Pancreas (tissue), 10 donors: ENCODE data around the gene CHMP4B. TPM values are rescaled to one million over a fixed set of nuclear protein-coding genes. Genes with fewer than 3 reads are reported as not detected.

Experiments used
- ATAC-seq, 4 donors: fragments of 200-7000 bp; cut with Tn5 transposase; one replicate each; pipeline versions ENCODE4 v1.8.0 to v1.9.1; 2020; ENCODE audit warnings: mild to moderate bottlenecking in 4 of 4, moderate library complexity in 4 of 4
- DNase-seq, 6 donors: peaks; one replicate each; pipeline ENCODE4 v3.0.0-alpha.2; 2020
- FAIRE-seq: peaks from 2 replicates; lab custom pipeline; 2012; peaks lifted over from hg19 to GRCh38; lab: Jason Lieb, UNC
- H3K27ac ChIP-seq, 4 donors: fragments of 200-600 bp; sonication (generic); 1 replicate in 3 of 4; 2 replicates in 1 of 4; pipeline versions ENCODE4 v1.5.0 to v1.8.0; 2020
- H3K27me3 ChIP-seq, 4 donors: fragments of 200-600 bp; one replicate each; pipeline ENCODE4 v1.8.0; 2021
- H3K36me3 ChIP-seq, 3 donors: fragments of 200-600 bp; sonication (generic) in 1 of 3; one replicate each; pipeline versions ENCODE4 v1.5.0 to v1.8.0; 2020 to 2021
- H3K4me1 ChIP-seq, 3 donors: fragments of 200-600 bp; one replicate each; pipeline ENCODE4 v1.8.0; 2021
- H3K4me3 ChIP-seq, 4 donors: fragments of 200-600 bp; sonication (generic) in 2 of 4; one replicate each; pipeline versions ENCODE4 v1.5.0 to v1.8.0; 2020 to 2021
- H3K9me3 ChIP-seq, 4 donors: fragments of 200-600 bp; one replicate each; pipeline ENCODE4 v1.8.0; 2021
- CTCF ChIP-seq, 4 donors: fragments of 200-600 bp; sonication (generic) in 3 of 4; IDR thresholded peaks; one replicate each; pipeline versions ENCODE4 v1.5.0 to v1.8.0; 2021; ENCODE audit warnings: antibody characterized with exemption in 4 of 4
- WGBS, 2 donors: extraction: QIAGEN DNeasy Blood & Tissue Kit; methylation state at CpG; one replicate each; pipeline ENCODE4 v1.1.7; 2013; 5-methylcytosine and 5-hydroxymethylcytosine counted together
- intact Hi-C, 3 donors: fragments of 100-400 bp; cut with DNase I; formaldehyde crosslinking; loops; one replicate each; pipeline versions ENCODE4 v1.11.1 to v1.14.2; 2022
- polyA plus RNA-seq, 2 donors: library from polyadenylated mRNA; stranded (reverse); fragments of 200-250 nt; gene quantifications; one replicate each; pipeline ENCODE4 v1.2.3, GENCODE V29; 2013
- total RNA-seq, 6 donors: library from RNA; stranded (reverse); fragmentation: NEBNext Ultra II Directional in 4 of 6; extraction: Animal tissue kit (Norgen Biotek cat#: 25700) in 4 of 6; gene quantifications; one replicate each; pipeline versions ENCODE4 v1.2.1 to v1.2.4, GENCODE V29; 2021 to 2023
- donor health status: healthy with polysubstance abuse.
- donor health status: DM: no; HTN: no; CAD: no; lungs with moderate emphysema.
- donor health status: DM: no; HTN: no; CAD: no.
- donor health status: control.
- donor health status: control.
- donor health status: Bipolar disorder and iron deficiency.
- donor health status: DM: yes; HTN: yes; CAD: no.
- donor health status: DM: no; HTN: no; CAD: no.
- donor health status: DM: no; HTN: no; CAD: no.
- donor health status: DM: yes; HTN: yes; CAD: no.

Gene CHMP4B
- total and polyA plus RNA-seq, 8 donors, result 28.4 to 66.3 (median 42.6) TPM

GRCh38 chr20:33866398-33867100 lies 55.4 kb downstream of the CHMP4B start:
- no peak overlapping the region for H3K4me3 ChIP-seq
- no peaks in the 10 kb centered on the region for H3K36me3 ChIP-seq
- intact Hi-C loops, result loop anchor here in 1 of 3 donors (10.0 kb wide), 1 partner anchor 208 kb away; no protein-coding TSS in a partner anchor
- ATAC-seq (no peak), DNase-seq (no peak), FAIRE-seq (no peak)
- no peaks in the 10 kb centered on the region for H3K9me3 ChIP-seq
- 89 to 97% methylated on average over 11 of the region's 11 CpGs for WGBS, 2 donors
- H3K4me1 ChIP-seq, result peaks cover 0 to 4% (median 0%) of the 10 kb centered on the region in 3 donors
- H3K27ac ChIP-seq, result no peak overlapping the region
- no peak for TF ChIP-seq CTCF (IDR thresholded peaks at IDR 0.05)
- H3K27me3 ChIP-seq, result no peaks in the 10 kb centered on the region

GRCh38 chr20:33868042-33868441 lies 56.9 kb downstream of the CHMP4B start:
- Histone ChIP-seq H3K36me3 (no peaks in the 10 kb centered on the region), H3K4me3 (no peak overlapping the region), H3K9me3 (no peaks in the 10 kb centered on the region), H3K4me1 (no peaks in the 10 kb centered on the region), H3K27ac (no peak overlapping the region), H3K27me3 (no peaks in the 10 kb centered on the region)
- FAIRE-seq (no peak), ATAC-seq (no peak), DNase-seq (no peak)
- no peak for TF ChIP-seq CTCF (IDR thresholded peaks at IDR 0.05)
- intact Hi-C loops, result loop anchor here in 1 of 3 donors (10.0 kb wide), 1 partner anchor 207 kb away; no protein-coding TSS in a partner anchor
- WGBS, 2 donors, result 73 to 83% methylated on average over 7 of the region's 7 CpGs

DNA sequence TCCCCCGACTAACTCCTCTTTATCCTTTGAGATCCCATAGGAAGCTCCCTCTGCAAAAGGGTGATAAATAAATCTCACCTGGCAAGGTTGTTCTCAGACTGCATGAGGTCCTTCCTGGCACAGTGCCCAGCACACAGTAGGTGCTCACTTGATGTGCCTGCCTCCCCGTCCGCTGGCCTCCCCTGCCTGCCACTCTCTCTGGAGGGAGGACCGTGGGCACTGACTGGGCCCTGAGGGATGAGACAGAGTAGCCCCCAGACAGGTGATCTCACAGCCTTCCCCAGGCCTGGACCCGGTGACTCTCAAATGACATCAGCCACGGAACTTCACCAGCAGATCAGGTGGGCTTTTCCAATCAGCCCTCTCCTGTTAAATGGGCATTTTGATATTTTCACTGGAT lies 57.4 kb downstream of the CHMP4B start:
- no peaks in the 10 kb centered on the region for H3K36me3 ChIP-seq
- no peak for TF ChIP-seq CTCF (IDR thresholded peaks at IDR 0.05)
- DNase-seq (no peak), ATAC-seq (no peak), FAIRE-seq (no peak)
- 70 to 71% methylated on average over 6 of the region's 6 CpGs for whole genome bisulfite sequencing, 2 donors
- intact Hi-C loops, result loop anchor here in 1 of 3 donors (10.0 kb wide), 1 partner anchor 206 kb away; no protein-coding TSS in a partner anchor
- H3K4me1 ChIP-seq, result no peaks in the 10 kb centered on the region
- no peaks in the 10 kb centered on the region for H3K9me3 ChIP-seq
- no peaks in the 10 kb centered on the region for H3K27me3 ChIP-seq
- no peak overlapping the region for H3K27ac ChIP-seq
- no peak overlapping the region for H3K4me3 ChIP-seq

- Histone ChIP-seq H3K27ac (no peak overlapping the region), H3K4me3 (no peak overlapping the region), H3K27me3 (no peaks in the 10 kb centered on the region), H3K36me3 (no peaks in the 10 kb centered on the region), H3K4me1 (no peaks in the 10 kb centered on the region), H3K9me3 (no peaks in the 10 kb centered on the region)
- ATAC-seq (no peak), FAIRE-seq (no peak), DNase-seq (no peak)
- 76 to 83% methylated on average over 5 of the region's 5 CpGs for WGBS, 2 donors
- intact Hi-C loops, result loop anchor here in 1 of 3 donors (10.0 kb wide), 1 partner anchor 206 kb away; no protein-coding TSS in a partner anchor
- TF ChIP-seq CTCF (IDR thresholded peaks at IDR 0.05), result no peak
These were observed 58.1 kb downstream of the CHMP4B start for GRCh38 chr20:33869283-33869682.

- TF ChIP-seq CTCF (IDR thresholded peaks at IDR 0.05), result no peak
- H3K9me3 ChIP-seq, result no peaks in the 10 kb centered on the region
- 69 to 76% methylated on average over 9 to 12 of the region's 12 CpGs for WGBS, 2 donors
- intact Hi-C loops, result loop anchor here in 1 of 3 donors (10.0 kb wide), 1 partner anchor 57 kb away; the partner anchor contains the start of gene CHMP4B
- ATAC-seq (no peak), DNase-seq (no peak), FAIRE-seq (no peak)
- no peaks in the 10 kb centered on the region for H3K36me3 ChIP-seq
- H3K27me3 ChIP-seq, result no peaks in the 10 kb centered on the region
- H3K27ac ChIP-seq, result no peak overlapping the region
- no peaks in the 10 kb centered on the region for H3K4me1 ChIP-seq
- no peak overlapping the region for H3K4me3 ChIP-seq
These were observed 60.2 kb downstream of the CHMP4B start for GRCh38 chr20:33871362-33871761.
